SU-DHL-6 (cell line): Measurements from ENCODE around the gene RNASEL.

Source experiments
- CTCF ChIP-seq: fragments of 200-600 bp; sonication (generic); IDR thresholded peaks from one replicate; pipeline ENCODE4 v1.5.1; 2017; ENCODE audit warnings: antibody characterized with exemption, mild to moderate bottlenecking, low read length, moderate library complexity; ENCODE audit not compliant: insufficient read depth, poor library complexity, severe bottlenecking
- EZH2phosphoT487 ChIP-seq: fragments of 200-600 bp; sonication (generic), shearing (Covaris generic); conservative IDR thresholded peaks from 2 replicates; pipeline ENCODE4 v1.6.1; 2018; ENCODE audit warnings: mild to moderate bottlenecking, antibody characterized with exemption, low read length, moderate library complexity, mixed read lengths

DNA sequence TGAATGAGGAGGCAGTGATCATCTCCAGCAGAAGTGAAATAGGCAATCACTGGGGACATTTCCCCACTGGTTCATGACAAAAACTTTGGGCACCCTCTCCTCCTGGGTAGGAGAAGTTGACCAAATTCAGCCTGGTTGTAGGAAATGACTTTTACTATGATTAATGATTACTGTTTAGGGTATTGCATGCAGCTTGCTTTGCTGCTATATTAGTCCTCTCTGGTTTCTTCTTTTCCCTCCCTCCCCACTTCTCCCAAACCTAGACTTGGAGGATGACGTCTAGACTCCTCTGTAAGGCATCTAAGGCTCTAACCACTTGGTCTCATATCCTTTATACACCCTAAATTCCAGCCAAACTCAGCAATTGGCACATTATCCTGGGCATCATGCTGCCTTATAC is 18.5 kb upstream of the RNASEL start:
- TF ChIP-seq CTCF (no peak), EZH2phosphoT487 (no peak)
